ENCODE data around the gene PTPRN2.
"Not testable (repeated sequence)": the region's sequence is repeated elsewhere in the genome, so short reads cannot be mapped to it uniquely, and the experiment has no call there.

The PTPRN2 gene

GRCh38 chr7:157853076-157853788 is 734.4 kb downstream of the PTPRN2 start:
- no peak for TF ChIP-seq JUND (IDR thresholded peaks at IDR 0.05; ENCODE audit: low read depth)
- in situ Hi-C loops (cut with HindIII; ENCODE audit: low pct_unique_long_range_greater_than_20kb, low sequenced_read_pairs), result no loop called here
- DNase-seq (ENCODE audit: low read depth in 1 of 2, low spot score in 1 of 2), result no peak

GRCh38 chr7:157851501-157852067 is 736.0 kb downstream of the PTPRN2 start:
- peak in 1 of 2 experiments; percentile 14 for DNase-seq (ENCODE audit: low read depth in 1 of 2, low spot score in 1 of 2)
- in situ Hi-C loops (cut with HindIII; ENCODE audit: low pct_unique_long_range_greater_than_20kb, low sequenced_read_pairs), result no loop called here
- TF ChIP-seq JUND (IDR thresholded peaks at IDR 0.05; ENCODE audit: low read depth), result no peak

- in situ Hi-C loops (cut with HindIII; ENCODE audit: low pct_unique_long_range_greater_than_20kb, low sequenced_read_pairs), result no loop called here
- no peak for DNase-seq (ENCODE audit: low read depth in 1 of 2, low spot score in 1 of 2)
- no peak for TF ChIP-seq JUND (IDR thresholded peaks at IDR 0.05; ENCODE audit: low read depth)
Observed at GRCh38 chr7:157850481-157851444, 736.9 kb downstream of the PTPRN2 start.

- in situ Hi-C loops (cut with HindIII; ENCODE audit: low pct_unique_long_range_greater_than_20kb, low sequenced_read_pairs), result no loop called here
- DNase-seq (ENCODE audit: low read depth in 1 of 2, low spot score in 1 of 2), result no peak
- no peak for TF ChIP-seq JUND (IDR thresholded peaks at IDR 0.05; ENCODE audit: low read depth)
Observed at GRCh38 chr7:157849726-157850125, 737.9 kb downstream of the PTPRN2 start.

- in situ Hi-C loops (cut with HindIII; ENCODE audit: low pct_unique_long_range_greater_than_20kb, low sequenced_read_pairs), result no loop called here
- no peak for TF ChIP-seq JUND (IDR thresholded peaks at IDR 0.05; ENCODE audit: low read depth)
- no peak for DNase-seq (ENCODE audit: low read depth in 1 of 2, low spot score in 1 of 2)
Observed at GRCh38 chr7:157849341-157849596, 738.4 kb downstream of the PTPRN2 start.

GRCh38 chr7:157848508-157849340 is 738.9 kb downstream of the PTPRN2 start:
- TF ChIP-seq JUND (IDR thresholded peaks at IDR 0.05; ENCODE audit: low read depth), result no peak
- in situ Hi-C loops (cut with HindIII; ENCODE audit: low pct_unique_long_range_greater_than_20kb, low sequenced_read_pairs), result no loop called here
- no peak for DNase-seq (ENCODE audit: low read depth in 1 of 2, low spot score in 1 of 2)

- in situ Hi-C loops (cut with HindIII; ENCODE audit: low pct_unique_long_range_greater_than_20kb, low sequenced_read_pairs); DNase-seq (ENCODE audit: low read depth in 1 of 2, low spot score in 1 of 2): not testable (repeated sequence)
Observed at GRCh38 chr7:157847756-157848487, 739.7 kb downstream of the PTPRN2 start.

GRCh38 chr7:157846746-157847145 is 740.9 kb downstream of the PTPRN2 start:
- in situ Hi-C loops (cut with HindIII; ENCODE audit: low pct_unique_long_range_greater_than_20kb, low sequenced_read_pairs); DNase-seq (ENCODE audit: low read depth in 1 of 2, low spot score in 1 of 2): not testable (repeated sequence)

GRCh38 chr7:157846271-157846670 is 741.4 kb downstream of the PTPRN2 start:
- in situ Hi-C loops (cut with HindIII; ENCODE audit: low pct_unique_long_range_greater_than_20kb, low sequenced_read_pairs), result no loop called here
- no peak for TF ChIP-seq JUND (IDR thresholded peaks at IDR 0.05; ENCODE audit: low read depth)

GRCh38 chr7:157845203-157845835 is 742.3 kb downstream of the PTPRN2 start:
- no peak for DNase-seq (ENCODE audit: low read depth in 1 of 2, low spot score in 1 of 2)
- TF ChIP-seq JUND (IDR thresholded peaks at IDR 0.05; ENCODE audit: low read depth), result no peak
- in situ Hi-C loops (cut with HindIII; ENCODE audit: low pct_unique_long_range_greater_than_20kb, low sequenced_read_pairs), result no loop called here

More at GRCh38 chr7:157846271-157846670, 741.4 kb downstream of the PTPRN2 start:
- no peak for DNase-seq (ENCODE audit: low read depth in 1 of 2, low spot score in 1 of 2)

- DNase-seq (ENCODE audit: low read depth in 1 of 2, low spot score in 1 of 2), result no peak
- no peak for TF ChIP-seq JUND (IDR thresholded peaks at IDR 0.05; ENCODE audit: low read depth)
- in situ Hi-C loops (cut with HindIII; ENCODE audit: low pct_unique_long_range_greater_than_20kb, low sequenced_read_pairs), result no loop called here
Observed at GRCh38 chr7:157844611-157845010, 743.0 kb downstream of the PTPRN2 start.

Measured in T47D (cell line).